ENCODE data around the gene SAMD4B. TPM values are rescaled to one million over a fixed set of nuclear protein-coding genes. Genes with fewer than 3 reads are reported as not detected.

Gene SAMD4B
- total RNA-seq, 2 donors from 2014 or later: 101 to 153 TPM

DNA sequence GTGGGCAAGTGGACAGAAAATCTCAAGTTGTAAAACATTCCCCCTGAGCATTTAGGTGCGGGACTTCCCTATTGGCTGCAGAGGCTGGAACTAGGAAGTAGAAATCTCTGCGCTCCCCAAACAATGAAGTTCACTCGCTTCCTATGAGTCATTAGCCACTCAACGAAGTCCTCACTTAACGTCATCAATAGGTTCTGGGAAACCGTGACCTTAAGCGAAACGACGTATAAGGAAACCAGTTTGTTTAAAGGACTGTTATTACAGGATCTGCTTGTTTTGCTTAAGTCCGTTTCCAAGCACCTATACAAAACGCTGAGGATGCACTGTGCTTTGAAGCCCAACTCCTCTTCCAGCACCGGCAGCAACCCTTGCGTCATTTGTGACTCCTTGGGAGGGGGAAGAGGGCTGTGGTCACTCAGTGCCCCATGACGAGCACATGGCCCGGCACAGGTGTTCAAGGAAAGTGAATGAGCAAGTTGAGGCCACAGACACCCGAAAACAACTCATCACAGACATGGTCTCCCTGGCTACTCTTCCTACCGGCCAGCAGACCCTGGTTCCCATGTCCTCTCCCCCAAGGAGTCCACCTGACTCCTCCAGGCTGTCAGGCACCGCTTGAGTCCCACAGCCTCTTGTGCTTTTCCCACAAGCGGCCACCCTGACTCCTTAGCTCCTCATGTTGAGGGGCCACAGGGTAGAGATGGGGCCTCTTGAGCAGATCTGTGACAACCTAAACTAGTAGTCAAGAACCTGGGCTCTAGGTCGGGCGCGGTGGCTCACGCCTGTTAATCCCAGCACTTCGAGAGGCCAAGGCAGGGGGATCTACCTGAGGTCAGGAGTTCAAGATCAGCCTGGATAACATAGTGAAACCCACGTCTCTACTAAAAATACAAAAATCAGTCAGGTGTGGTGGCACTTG lies 88.7 kb downstream of the SAMD4B start:
- peak overlapping the region; percentile 62 to 68 for H3K27ac ChIP-seq
- ATAC-seq (ENCODE audit: insufficient number of reproducible peaks, low FRiP score, low read depth) (no peak), DNase-seq (ENCODE audit: low spot score) (peak; percentile 32)
- TF ChIP-seq, protein P1, sequence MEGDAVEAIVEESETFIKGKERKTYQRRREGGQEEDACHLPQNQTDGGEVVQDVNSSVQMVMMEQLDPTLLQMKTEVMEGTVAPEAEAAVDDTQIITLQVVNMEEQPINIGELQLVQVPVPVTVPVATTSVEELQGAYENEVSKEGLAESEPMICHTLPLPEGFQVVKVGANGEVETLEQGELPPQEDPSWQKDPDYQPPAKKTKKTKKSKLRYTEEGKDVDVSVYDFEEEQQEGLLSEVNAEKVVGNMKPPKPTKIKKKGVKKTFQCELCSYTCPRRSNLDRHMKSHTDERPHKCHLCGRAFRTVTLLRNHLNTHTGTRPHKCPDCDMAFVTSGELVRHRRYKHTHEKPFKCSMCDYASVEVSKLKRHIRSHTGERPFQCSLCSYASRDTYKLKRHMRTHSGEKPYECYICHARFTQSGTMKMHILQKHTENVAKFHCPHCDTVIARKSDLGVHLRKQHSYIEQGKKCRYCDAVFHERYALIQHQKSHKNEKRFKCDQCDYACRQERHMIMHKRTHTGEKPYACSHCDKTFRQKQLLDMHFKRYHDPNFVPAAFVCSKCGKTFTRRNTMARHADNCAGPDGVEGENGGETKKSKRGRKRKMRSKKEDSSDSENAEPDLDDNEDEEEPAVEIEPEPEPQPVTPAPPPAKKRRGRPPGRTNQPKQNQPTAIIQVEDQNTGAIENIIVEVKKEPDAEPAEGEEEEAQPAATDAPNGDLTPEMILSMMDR (IDR thresholded peaks at IDR 0.05): no peak
- H3K4me1 ChIP-seq (ENCODE audit: control insufficient read depth in 1 of 2, low read depth in 2 of 2): peaks cover 24 to 47% of the 10 kb centered on the region in 2 donors
- H3K27me3 ChIP-seq (replicated peaks; ENCODE audit: insufficient read depth): no peaks in the 10 kb centered on the region
- no peaks in the 10 kb centered on the region for H3K9me3 ChIP-seq
- H3K36me3 ChIP-seq: peaks cover 24% of the 10 kb centered on the region
- no peak overlapping the region for H3K4me3 ChIP-seq

DNA sequence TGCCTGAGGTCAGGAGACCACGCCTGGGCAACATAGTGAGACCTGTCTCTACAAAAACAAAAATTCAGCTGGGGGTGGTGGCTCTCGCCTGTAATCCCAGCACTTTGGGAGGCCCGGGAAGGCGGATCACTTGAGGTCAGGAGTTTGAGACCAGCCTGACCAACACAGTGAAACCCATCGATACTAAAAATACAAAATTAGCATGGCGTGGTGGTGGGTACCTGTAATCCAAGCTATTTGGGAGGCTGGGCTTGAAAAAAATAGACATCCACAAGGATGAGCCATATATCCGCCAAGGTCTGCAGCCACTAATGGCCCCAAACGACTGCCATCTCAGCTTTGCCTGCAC lies 90.4 kb downstream of the SAMD4B start:
- TF ChIP-seq, protein P1 (IDR thresholded peaks at IDR 0.05): no peak
- Histone ChIP-seq H3K36me3 (peaks cover 24% of the 10 kb centered on the region), H3K9me3 (no peaks in the 10 kb centered on the region), H3K4me3 (no peak overlapping the region), H3K27me3 (replicated peaks; ENCODE audit: insufficient read depth) (no peaks in the 10 kb centered on the region), H3K27ac (no peak overlapping the region), H3K4me1 (ENCODE audit: control insufficient read depth in 1 of 2, low read depth in 2 of 2) (peaks cover 30 to 55% of the 10 kb centered on the region in 2 donors)
- no peak for ATAC-seq (ENCODE audit: insufficient number of reproducible peaks, low FRiP score, low read depth)
- DNase-seq (ENCODE audit: low spot score): no peak

DNA sequence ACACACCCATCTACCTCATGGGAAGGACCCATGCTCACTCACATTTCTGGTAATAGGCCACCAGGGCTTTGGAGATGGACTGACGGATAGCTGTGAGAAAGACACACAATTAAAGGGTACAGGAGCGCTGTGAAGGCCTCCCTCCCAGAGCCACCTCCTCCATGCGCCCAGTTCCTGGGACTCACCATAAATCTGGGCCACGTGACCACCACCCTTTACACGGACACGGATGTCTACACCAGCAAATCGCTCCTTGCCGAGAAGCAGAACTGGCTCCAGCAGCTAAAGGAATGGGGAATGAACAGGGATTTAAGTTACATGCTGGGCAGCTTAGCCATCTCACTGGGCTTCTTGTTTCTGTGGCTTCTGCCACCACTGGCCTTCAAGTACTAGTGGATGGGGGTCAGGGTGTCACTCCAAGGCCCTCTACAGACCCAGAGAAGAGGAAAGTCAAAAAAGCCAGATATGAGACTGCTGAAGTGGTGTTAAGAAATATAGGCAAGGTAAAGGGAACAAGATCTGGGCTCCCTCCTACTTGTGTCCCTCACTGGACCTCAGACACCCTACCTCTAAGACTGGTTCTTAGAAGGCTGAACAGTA lies 91.4 kb downstream of the SAMD4B start:
- Histone ChIP-seq H3K4me3 (no peak overlapping the region), H3K27me3 (replicated peaks; ENCODE audit: insufficient read depth) (no peaks in the 10 kb centered on the region), H3K9me3 (no peaks in the 10 kb centered on the region), H3K27ac (no peak overlapping the region), H3K36me3 (peaks cover 24% of the 10 kb centered on the region), H3K4me1 (ENCODE audit: control insufficient read depth in 1 of 2, low read depth in 2 of 2) (peaks cover 29 to 45% of the 10 kb centered on the region in 2 donors)
- ATAC-seq (ENCODE audit: insufficient number of reproducible peaks, low FRiP score, low read depth): no peak
- TF ChIP-seq, protein P1 (IDR thresholded peaks at IDR 0.05): no peak
- DNase-seq (ENCODE audit: low spot score): no peak

DNA sequence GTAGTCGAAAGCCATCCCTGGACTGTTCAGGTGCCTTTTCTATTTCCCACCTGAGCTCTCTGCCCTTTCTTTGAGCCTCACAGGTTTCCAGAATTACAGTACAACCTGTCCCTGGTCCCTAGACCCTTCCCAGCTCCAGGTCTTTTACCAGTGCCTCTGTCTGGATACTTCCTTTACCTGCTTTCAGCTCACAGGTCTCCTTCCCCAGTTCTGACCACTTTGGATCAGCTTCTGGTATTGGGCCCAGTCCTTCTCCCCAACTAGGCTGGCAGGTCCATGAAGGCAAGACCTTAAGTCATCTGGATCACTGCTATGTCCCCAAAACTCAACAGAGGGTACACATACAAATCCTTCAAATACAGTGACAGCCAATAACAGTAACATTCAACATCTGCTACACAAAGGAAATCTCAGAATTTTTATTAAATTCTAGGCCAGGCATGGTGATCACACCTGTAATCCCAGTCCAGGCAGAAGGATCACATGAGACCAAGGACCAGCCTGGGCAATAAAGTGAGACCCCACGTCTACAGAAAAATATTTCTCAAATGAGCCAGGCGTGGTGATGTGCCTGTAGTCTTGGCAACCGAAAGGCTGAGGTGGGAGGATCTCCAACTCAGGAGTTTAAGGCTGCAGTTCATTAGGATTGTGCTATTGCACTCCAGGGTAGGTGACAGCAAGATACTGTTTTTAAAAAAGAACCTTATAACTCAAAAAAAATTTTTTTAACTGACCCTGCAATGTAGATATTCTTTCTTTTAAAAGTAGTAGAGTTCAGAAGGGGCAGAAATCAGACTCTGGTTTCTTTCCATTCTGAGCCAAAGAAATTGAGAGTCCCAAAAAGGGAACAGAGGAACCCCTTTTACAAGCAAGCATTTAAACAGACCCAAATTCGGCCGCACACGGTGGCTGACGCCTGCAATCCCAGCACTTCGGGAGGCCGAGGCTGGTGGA lies 92.2 kb downstream of the SAMD4B start:
- ATAC-seq (ENCODE audit: insufficient number of reproducible peaks, low FRiP score, low read depth): no peak
- TF ChIP-seq, protein P1 (IDR thresholded peaks at IDR 0.05): no peak
- DNase-seq (ENCODE audit: low spot score): no peak

More for the DNA sequence above, 92.2 kb downstream of the SAMD4B start:
- peaks cover 24% of the 10 kb centered on the region for H3K36me3 ChIP-seq
- peak overlapping the region; percentile 90 for H3K4me3 ChIP-seq
- no peaks in the 10 kb centered on the region for H3K9me3 ChIP-seq
- H3K27ac ChIP-seq: peak overlapping the region; percentile 74 to 85
- H3K27me3 ChIP-seq (replicated peaks; ENCODE audit: insufficient read depth): no peaks in the 10 kb centered on the region
- H3K4me1 ChIP-seq (ENCODE audit: control insufficient read depth in 1 of 2, low read depth in 2 of 2): peaks cover 21 to 37% of the 10 kb centered on the region in 2 donors

Other genes with a start within 250 kb of the SAMD4B start
- 1 to 10 TPM; 7.4 to 8.7 TPM for gene PAK4, start 216.6 kb upstream of the SAMD4B start, total RNA-seq
- gene NCCRP1, start 145.5 kb upstream of the SAMD4B start, total RNA-seq: under 1 TPM in 1 of 2 donors, not detected in 1; 0.27 TPM
- not detected for gene SYCN, start 138.2 kb upstream of the SAMD4B start, total RNA-seq
- not detected for gene IFNL3, start 97.4 kb upstream of the SAMD4B start, total RNA-seq
- gene IFNL4, start 93.6 kb upstream of the SAMD4B start, total RNA-seq: not detected
- gene IFNL2, start 74.0 kb upstream of the SAMD4B start, total RNA-seq: not detected
- gene IFNL1, start 46.0 kb upstream of the SAMD4B start, total RNA-seq: not detected
- gene LRFN1, start 21.6 kb upstream of the SAMD4B start, total RNA-seq: under 1 TPM; 0.85 to 0.95 TPM
- gene GMFG, start 6.4 kb upstream of the SAMD4B start, total RNA-seq: 10 to 100 TPM; 15.9 to 16.0 TPM
- 10 to 100 TPM; 25.7 to 34.5 TPM for gene PAF1, start 48.7 kb downstream of the SAMD4B start, total RNA-seq
- 10 to 100 TPM; 29.3 to 86.1 TPM for gene MED29, start 49.0 kb downstream of the SAMD4B start, total RNA-seq
- 100 to 1,000 TPM; 315 to 699 TPM for gene ZFP36, start 64.4 kb downstream of the SAMD4B start, total RNA-seq
- 100 to 1,000 TPM in 1 of 2 donors, 10 to 100 TPM in 1; 76.0 to 112 TPM for gene PLEKHG2, start 70.2 kb downstream of the SAMD4B start, total RNA-seq
- 100 to 1,000 TPM; 716 to 775 TPM for gene RPS16, start 93.5 kb downstream of the SAMD4B start, total RNA-seq
- 100 to 1,000 TPM in 1 of 2 donors, 10 to 100 TPM in 1; 94.4 to 157 TPM for gene SUPT5H, start 103.2 kb downstream of the SAMD4B start, total RNA-seq
- 10 to 100 TPM; 25.7 to 51.4 TPM for gene TIMM50, start 138.4 kb downstream of the SAMD4B start, total RNA-seq
- not detected for gene DLL3, start 156.5 kb downstream of the SAMD4B start, total RNA-seq
- not detected for gene SELENOV, start 172.7 kb downstream of the SAMD4B start, total RNA-seq
- gene EID2B, start 190.4 kb downstream of the SAMD4B start, total RNA-seq: 1 to 10 TPM; 5.6 to 6.2 TPM
- gene EID2, start 197.7 kb downstream of the SAMD4B start, total RNA-seq: 10 to 100 TPM; 11.4 to 12.0 TPM

Data from thoracic aorta (tissue), 2 donors.